WTC11 (cell line): Measurements from ENCODE around the gene GUCA2B. TPM values are rescaled to one million over a fixed set of nuclear protein-coding genes. Genes with fewer than 3 reads are reported as not detected.

Source experiments
- ATAC-seq: fragments of 200-7000 bp; cut with Tn5 transposase; 2 replicates; pipeline ENCODE4 v1.10.0; 2021; ENCODE audit warnings: mild to moderate bottlenecking, moderate library complexity
- CTCF ChIA-PET: fragments of 300-600 bp; sonication (Branson Sonifier 250); formaldehyde crosslinking; loops from one replicate; lab custom pipeline; 2021; ENCODE audit warnings: antibody characterized with exemption; lab: Charles Lee
- POLR2A ChIA-PET: fragments of 350-600 bp; sonication (Branson Sonifier 250); formaldehyde crosslinking; loops from one replicate; lab custom pipeline; 2021; ENCODE audit warnings: antibody characterized with exemption; lab: Charles Lee
- DNase-seq: peaks from one replicate; pipeline ENCODE4 v3.0.0; 2021; ENCODE audit warnings: low spot score
- H3K27ac Mint-ChIP-seq: 2 replicates; pipeline ENCODE4 v1.8.0; 2021; ENCODE audit warnings: mixed read lengths
- H3K27me3 Mint-ChIP-seq: 2 replicates; pipeline ENCODE4 v1.8.0; 2021; ENCODE audit warnings: low read depth, mild to moderate bottlenecking, moderate library complexity, mixed read lengths
- H3K36me3 Mint-ChIP-seq: 2 replicates; pipeline ENCODE4 v1.8.0; 2021; ENCODE audit warnings: mixed read lengths
- H3K4me1 Mint-ChIP-seq: 2 replicates; pipeline ENCODE4 v1.8.0; 2022; ENCODE audit warnings: mixed read lengths
- H3K4me3 Mint-ChIP-seq: 2 replicates; pipeline ENCODE4 v1.8.0; 2021; ENCODE audit warnings: mild to moderate bottlenecking, moderate library complexity, mixed read lengths
- H3K9me3 Mint-ChIP-seq: 2 replicates; pipeline ENCODE4 v1.8.0; 2021; ENCODE audit warnings: mixed read lengths
- ELF4 ChIP-seq: sonication (generic); formaldehyde crosslinking; IDR thresholded peaks from 2 replicates; pipeline ENCODE4 v1.8.1; 2022; ENCODE audit warnings: low read depth, mild to moderate bottlenecking, moderate library complexity, missing genetic modification reagents
- ESRRA ChIP-seq: sonication (generic); formaldehyde crosslinking; IDR thresholded peaks from 2 replicates; pipeline ENCODE4 v1.8.1; 2022; ENCODE audit warnings: mild to moderate bottlenecking, missing genetic modification reagents, borderline replicate concordance
- GRHL2 ChIP-seq: fragments of 250-450 bp; sonication (Bioruptor Pico); IDR thresholded peaks from 2 replicates; pipeline ENCODE4 v1.8.0; 2022; ENCODE audit warnings: mild to moderate bottlenecking, moderate library complexity; ENCODE audit not compliant: insufficient replicate concordance, severe bottlenecking
- NFATC4 ChIP-seq: fragments of 250-450 bp; sonication (Bioruptor Pico); IDR thresholded peaks from 2 replicates; pipeline ENCODE4 v1.9.0; 2021; ENCODE audit warnings: mild to moderate bottlenecking
- PREB ChIP-seq: sonication (generic); formaldehyde crosslinking; IDR thresholded peaks from 2 replicates; pipeline ENCODE4 v1.8.1; 2022; ENCODE audit warnings: mild to moderate bottlenecking, missing genetic modification reagents, moderate library complexity, borderline replicate concordance
- USF1 ChIP-seq: sonication (generic); formaldehyde crosslinking; IDR thresholded peaks from 2 replicates; pipeline ENCODE4 v1.8.0; 2022; ENCODE audit warnings: mild to moderate bottlenecking, missing genetic modification reagents
- USF2 ChIP-seq: sonication (generic); formaldehyde crosslinking; IDR thresholded peaks from 2 replicates; pipeline ENCODE4 v1.8.1; 2023; ENCODE audit warnings: mild to moderate bottlenecking, missing genetic modification reagents, moderate library complexity
- ZNF219 ChIP-seq: sonication (generic); formaldehyde crosslinking; IDR thresholded peaks from 2 replicates; pipeline ENCODE4 v1.8.0; 2023; ENCODE audit warnings: missing genetic modification reagents, mild to moderate bottlenecking, borderline replicate concordance
- ZNF396 ChIP-seq: fragments of 250-450 bp; sonication (Bioruptor Pico); IDR thresholded peaks from 2 replicates; pipeline ENCODE4 v1.8.0; 2021; ENCODE audit warnings: mild to moderate bottlenecking, moderate library complexity, borderline replicate concordance
- total RNA-seq: library from RNA; stranded (reverse); gene quantifications from 3 replicates; pipeline ENCODE4 v1.2.3, GENCODE V29; 2021
- TF ChIP-seq, protein P1 (sequence below): sonication (generic); formaldehyde crosslinking; IDR thresholded peaks from 2 replicates; pipeline ENCODE4 v1.8.0; 2022; ENCODE audit warnings: mild to moderate bottlenecking, missing genetic modification reagents
- TF ChIP-seq, protein P2 (sequence below): fragments of 250-450 bp; sonication (Bioruptor Pico); IDR thresholded peaks from 2 replicates; pipeline ENCODE4 v1.8.0; 2021; ENCODE audit warnings: mild to moderate bottlenecking
- TF ChIP-seq, protein P3 (sequence below): sonication (generic); formaldehyde crosslinking; IDR thresholded peaks from 2 replicates; pipeline ENCODE4 v1.8.1; 2022; ENCODE audit warnings: low read depth, missing genetic modification reagents, borderline replicate concordance

The GUCA2B gene
- total RNA-seq, 1 experiment from 2014 or later, result not detected

- no peak overlapping the region for H3K4me3 Mint-ChIP-seq
- POLR2A ChIA-PET, result no interaction called here
- DNase-seq (no peak), ATAC-seq (no peak)
- no peaks in the 10 kb centered on the region for H3K4me1 Mint-ChIP-seq
- H3K27me3 Mint-ChIP-seq, result no peaks in the 10 kb centered on the region
- H3K9me3 Mint-ChIP-seq, result no peaks in the 10 kb centered on the region
- no peaks in the 10 kb centered on the region for H3K36me3 Mint-ChIP-seq
- TF ChIP-seq, protein P1, sequence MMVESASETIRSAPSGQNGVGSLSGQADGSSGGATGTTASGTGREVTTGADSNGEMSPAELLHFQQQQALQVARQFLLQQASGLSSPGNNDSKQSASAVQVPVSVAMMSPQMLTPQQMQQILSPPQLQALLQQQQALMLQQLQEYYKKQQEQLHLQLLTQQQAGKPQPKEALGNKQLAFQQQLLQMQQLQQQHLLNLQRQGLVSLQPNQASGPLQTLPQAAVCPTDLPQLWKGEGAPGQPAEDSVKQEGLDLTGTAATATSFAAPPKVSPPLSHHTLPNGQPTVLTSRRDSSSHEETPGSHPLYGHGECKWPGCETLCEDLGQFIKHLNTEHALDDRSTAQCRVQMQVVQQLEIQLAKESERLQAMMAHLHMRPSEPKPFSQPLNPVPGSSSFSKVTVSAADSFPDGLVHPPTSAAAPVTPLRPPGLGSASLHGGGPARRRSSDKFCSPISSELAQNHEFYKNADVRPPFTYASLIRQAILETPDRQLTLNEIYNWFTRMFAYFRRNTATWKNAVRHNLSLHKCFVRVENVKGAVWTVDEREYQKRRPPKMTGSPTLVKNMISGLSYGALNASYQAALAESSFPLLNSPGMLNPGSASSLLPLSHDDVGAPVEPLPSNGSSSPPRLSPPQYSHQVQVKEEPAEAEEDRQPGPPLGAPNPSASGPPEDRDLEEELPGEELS (CRISPR knock-in tag), result no peak
- TF ChIP-seq ELF4 (CRISPR knock-in tag) (no peak), ZNF219 (CRISPR knock-in tag) (no peak), PREB (CRISPR knock-in tag) (no peak), ESRRA (CRISPR knock-in tag) (no peak), NFATC4 (CRISPR knock-in tag) (no peak)
- TF ChIP-seq, protein P2, sequence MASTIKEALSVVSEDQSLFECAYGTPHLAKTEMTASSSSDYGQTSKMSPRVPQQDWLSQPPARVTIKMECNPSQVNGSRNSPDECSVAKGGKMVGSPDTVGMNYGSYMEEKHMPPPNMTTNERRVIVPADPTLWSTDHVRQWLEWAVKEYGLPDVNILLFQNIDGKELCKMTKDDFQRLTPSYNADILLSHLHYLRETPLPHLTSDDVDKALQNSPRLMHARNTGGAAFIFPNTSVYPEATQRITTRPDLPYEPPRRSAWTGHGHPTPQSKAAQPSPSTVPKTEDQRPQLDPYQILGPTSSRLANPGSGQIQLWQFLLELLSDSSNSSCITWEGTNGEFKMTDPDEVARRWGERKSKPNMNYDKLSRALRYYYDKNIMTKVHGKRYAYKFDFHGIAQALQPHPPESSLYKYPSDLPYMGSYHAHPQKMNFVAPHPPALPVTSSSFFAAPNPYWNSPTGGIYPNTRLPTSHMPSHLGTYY (CRISPR knock-in tag), result no peak
- CTCF ChIA-PET, result interaction anchor here (0.6 to 1.4 kb wide), 2 partner anchors 566 to 886 kb away, joined by 3 to 4 read pairs; no protein-coding TSS in a partner anchor
- H3K27ac Mint-ChIP-seq, result no peak overlapping the region
Observed at GRCh38 chr1:42145389-42145716, 7.9 kb upstream of the GUCA2B start.

DNA sequence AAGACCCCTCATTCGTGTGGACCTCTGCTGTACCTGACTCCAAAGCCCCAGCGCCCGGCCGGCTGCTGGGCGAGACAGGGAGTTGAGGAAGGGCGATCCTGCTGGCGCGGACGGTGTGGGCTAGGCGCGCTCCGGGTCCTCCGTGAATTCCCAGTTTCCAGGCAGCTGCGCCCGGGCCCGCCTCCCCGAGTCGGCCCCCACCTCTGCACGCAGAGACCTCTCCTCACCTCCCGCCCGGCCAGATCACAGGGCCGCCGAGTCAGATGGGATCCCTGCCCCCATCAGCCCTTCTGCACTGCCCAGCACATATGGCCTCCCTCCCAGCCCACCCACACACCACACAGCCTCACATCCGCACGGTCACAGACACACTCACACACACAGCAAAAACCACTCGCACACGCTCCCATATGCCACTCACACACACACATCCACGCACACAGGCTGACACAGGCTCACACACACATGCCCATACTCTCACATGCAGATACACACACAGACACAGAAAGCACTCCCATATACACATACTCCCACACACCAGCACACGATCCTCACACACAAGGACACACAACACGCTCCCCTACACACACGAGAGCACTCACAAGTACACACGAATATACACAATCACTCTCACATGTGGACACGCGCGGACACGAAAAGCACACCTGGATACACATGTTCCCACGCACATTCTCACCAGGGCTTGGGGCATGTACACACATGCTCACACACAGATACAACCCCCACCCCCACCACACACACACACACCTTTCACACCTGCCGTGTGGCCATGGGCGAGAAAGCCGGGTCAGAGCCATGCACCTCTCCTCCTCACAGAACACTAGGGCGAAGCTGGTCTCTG is 7.2 kb upstream of the GUCA2B start:
- H3K9me3 Mint-ChIP-seq, result no peaks in the 10 kb centered on the region
- H3K4me1 Mint-ChIP-seq, result no peaks in the 10 kb centered on the region
- no peak for ATAC-seq
- H3K27me3 Mint-ChIP-seq, result no peaks in the 10 kb centered on the region
- no peak overlapping the region for H3K27ac Mint-ChIP-seq
- no peak overlapping the region for H3K4me3 Mint-ChIP-seq
- ChIA-PET POLR2A (no interaction called here), CTCF (interaction anchor here (0.6 kb wide), 1 partner anchor 28 kb away, joined by 3 read pairs; no protein-coding TSS in a partner anchor)
- no peaks in the 10 kb centered on the region for H3K36me3 Mint-ChIP-seq
- no peak for DNase-seq
- TF ChIP-seq USF1 (CRISPR knock-in tag), result no peak
- no peak for TF ChIP-seq GRHL2
- TF ChIP-seq USF2 (CRISPR knock-in tag), result no peak
- TF ChIP-seq ESRRA (CRISPR knock-in tag), result no peak
- TF ChIP-seq, protein P3, sequence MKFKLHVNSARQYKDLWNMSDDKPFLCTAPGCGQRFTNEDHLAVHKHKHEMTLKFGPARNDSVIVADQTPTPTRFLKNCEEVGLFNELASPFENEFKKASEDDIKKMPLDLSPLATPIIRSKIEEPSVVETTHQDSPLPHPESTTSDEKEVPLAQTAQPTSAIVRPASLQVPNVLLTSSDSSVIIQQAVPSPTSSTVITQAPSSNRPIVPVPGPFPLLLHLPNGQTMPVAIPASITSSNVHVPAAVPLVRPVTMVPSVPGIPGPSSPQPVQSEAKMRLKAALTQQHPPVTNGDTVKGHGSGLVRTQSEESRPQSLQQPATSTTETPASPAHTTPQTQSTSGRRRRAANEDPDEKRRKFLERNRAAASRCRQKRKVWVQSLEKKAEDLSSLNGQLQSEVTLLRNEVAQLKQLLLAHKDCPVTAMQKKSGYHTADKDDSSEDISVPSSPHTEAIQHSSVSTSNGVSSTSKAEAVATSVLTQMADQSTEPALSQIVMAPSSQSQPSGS (CRISPR knock-in tag), result no peak
- no peak for TF ChIP-seq ZNF396 (CRISPR knock-in tag)
